OCI-LY7 (cell line): ENCODE data around the gene ELL.

Experiments
- EZH2phosphoT487 ChIP-seq: fragments of 200-600 bp; sonication (generic); IDR thresholded peaks from 2 replicates; pipeline ENCODE4 v1.6.1; 2018; ENCODE audit warnings: low read depth, borderline replicate concordance, mild to moderate bottlenecking, mixed run types, antibody characterized with exemption, low read length, moderate library complexity, mixed read lengths
- TF ChIP-seq, protein P1 (sequence below): fragments of 200-600 bp; sonication (generic); conservative IDR thresholded peaks from 2 replicates; pipeline ENCODE4 v1.5.1; 2014; ENCODE audit warnings: mild to moderate bottlenecking, antibody characterized with exemption, low read length, moderate library complexity, mixed read lengths

DNA sequence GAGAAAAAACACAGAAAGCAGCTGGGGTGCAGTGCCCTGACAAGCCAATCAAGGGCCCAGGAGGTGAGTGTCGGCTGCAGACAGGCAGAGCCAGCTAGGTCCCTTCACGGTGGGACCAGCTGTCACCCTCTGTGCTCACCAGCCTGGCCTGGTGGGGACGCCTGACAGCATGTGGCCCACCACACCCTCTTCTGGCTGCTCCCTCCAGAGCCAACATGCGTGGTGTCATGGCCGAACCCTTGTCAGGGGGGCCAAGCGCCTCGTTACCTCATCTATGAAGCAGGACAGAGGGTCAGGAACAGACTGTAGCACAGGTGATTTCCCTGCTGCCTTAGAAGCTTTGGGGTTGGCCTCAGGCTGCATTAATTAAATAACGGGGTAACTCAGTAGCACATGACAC, 43.9 kb downstream of the ELL start:
- TF ChIP-seq, protein P1, sequence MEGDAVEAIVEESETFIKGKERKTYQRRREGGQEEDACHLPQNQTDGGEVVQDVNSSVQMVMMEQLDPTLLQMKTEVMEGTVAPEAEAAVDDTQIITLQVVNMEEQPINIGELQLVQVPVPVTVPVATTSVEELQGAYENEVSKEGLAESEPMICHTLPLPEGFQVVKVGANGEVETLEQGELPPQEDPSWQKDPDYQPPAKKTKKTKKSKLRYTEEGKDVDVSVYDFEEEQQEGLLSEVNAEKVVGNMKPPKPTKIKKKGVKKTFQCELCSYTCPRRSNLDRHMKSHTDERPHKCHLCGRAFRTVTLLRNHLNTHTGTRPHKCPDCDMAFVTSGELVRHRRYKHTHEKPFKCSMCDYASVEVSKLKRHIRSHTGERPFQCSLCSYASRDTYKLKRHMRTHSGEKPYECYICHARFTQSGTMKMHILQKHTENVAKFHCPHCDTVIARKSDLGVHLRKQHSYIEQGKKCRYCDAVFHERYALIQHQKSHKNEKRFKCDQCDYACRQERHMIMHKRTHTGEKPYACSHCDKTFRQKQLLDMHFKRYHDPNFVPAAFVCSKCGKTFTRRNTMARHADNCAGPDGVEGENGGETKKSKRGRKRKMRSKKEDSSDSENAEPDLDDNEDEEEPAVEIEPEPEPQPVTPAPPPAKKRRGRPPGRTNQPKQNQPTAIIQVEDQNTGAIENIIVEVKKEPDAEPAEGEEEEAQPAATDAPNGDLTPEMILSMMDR = no peak
- no peak for TF ChIP-seq EZH2phosphoT487
